Vagina (tissue), 2 donors: Measurements from ENCODE around the gene STX5.
"Not testable (repeated sequence)": the region's sequence is repeated elsewhere in the genome, so short reads cannot be mapped to it uniquely, and the experiment has no call there.

Experiments
- CTCF ChIP-seq, 3 experiments: fragments of 450-650 bp in 2 of 3; fragments of 200-600 bp in 1 of 3; sonication (generic) in 1 of 3; IDR thresholded peaks; one replicate each; pipeline ENCODE4 v1.5.1; 2017 to 2019; ENCODE audit warnings: antibody characterized with exemption in 3 of 3, mild to moderate bottlenecking in 2 of 3, moderate library complexity in 2 of 3
- POLR2A ChIP-seq, 2 donors: fragments of 450-650 bp; IDR thresholded peaks; one replicate each; pipeline ENCODE4 v1.6.1; 2017; ENCODE audit warnings: antibody characterized with exemption in 2 of 2, mild to moderate bottlenecking in 2 of 2, moderate library complexity in 2 of 2
- POLR2AphosphoS5 ChIP-seq, 2 donors: sonication (generic); formaldehyde crosslinking; IDR thresholded peaks; one replicate each; pipeline ENCODE4 v1.9.0; 2017; ENCODE audit warnings: antibody characterized with exemption in 2 of 2, mild to moderate bottlenecking in 2 of 2, low read depth in 1 of 2; ENCODE audit not compliant: insufficient read depth in 1 of 2

DNA sequence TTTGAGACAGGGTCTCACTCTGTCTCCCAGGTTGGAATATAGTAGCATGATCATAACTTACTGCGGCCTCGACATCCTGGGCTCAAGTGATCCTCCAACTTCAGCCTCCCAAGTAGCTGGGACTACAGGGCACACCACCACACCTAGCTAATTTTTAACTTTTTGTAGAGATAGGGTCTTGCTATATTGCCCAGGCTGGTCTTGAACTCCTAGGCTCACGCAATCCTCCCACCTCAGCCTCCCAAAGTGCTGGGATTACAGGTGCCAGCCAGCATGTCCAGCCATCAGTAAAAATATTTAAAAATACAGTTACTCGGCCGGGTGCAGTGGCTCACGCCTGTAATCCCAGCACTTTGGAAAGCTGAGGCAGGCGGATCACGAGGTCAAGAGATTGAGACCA is 3.7 kb downstream of the STX5 start:
- not testable (repeated sequence) for TF ChIP-seq CTCF (IDR thresholded peaks at IDR 0.05); POLR2A (IDR thresholded peaks at IDR 0.05); POLR2AphosphoS5 (IDR thresholded peaks at IDR 0.05; ENCODE audit: insufficient read depth in 1 of 2, low read depth in 1 of 2)
